Upper lobe of left lung (tissue), 4 donors: Measurements from ENCODE around the gene WBP1.

ENCODE experiments used
- CTCF ChIP-seq, 6 experiments: fragments of 450-650 bp in 4 of 6; fragments of 200-600 bp in 2 of 6; sonication (generic) in 2 of 6; IDR thresholded peaks; one replicate each; pipeline ENCODE4 v1.5.1; 2016 to 2019; ENCODE audit warnings: antibody characterized with exemption in 6 of 6
- POLR2AphosphoS5 ChIP-seq, 2 donors: sonication (generic); formaldehyde crosslinking; IDR thresholded peaks; one replicate each; pipeline ENCODE4 v1.5.1; 2017; ENCODE audit warnings: antibody characterized with exemption in 2 of 2

GRCh38 chr2:74507926-74508520 is 49.8 kb downstream of the WBP1 start:
- TF ChIP-seq POLR2AphosphoS5 (IDR thresholded peaks at IDR 0.05) (no peak), CTCF (IDR thresholded peaks at IDR 0.05) (no peak)
